Measurements from ENCODE around the gene ABLIM1. TPM values are rescaled to one million over a fixed set of nuclear protein-coding genes. Genes with fewer than 3 reads are reported as not detected.
A peak's percentile ranks its signal among the peaks of the same experiment; 100 is the strongest.

Gene ABLIM1
- total and polyA plus RNA-seq, 2 donors (not counting 1 experiment from before 2014, with no cell fraction given): 5.3 to 13.6 TPM

- Histone ChIP-seq H3K9ac (ENCODE audit: insufficient read depth, low read length) (no peak overlapping the region), H3K4me3 (replicated peaks in 1 of 4; ENCODE audit: control extremely low read depth in 1 of 4, insufficient read depth in 1 of 4, low read depth in 3 of 4, low read length in 4 of 4) (no peak overlapping the region), H4K20me1 (ENCODE audit: control insufficient read depth, extremely low read depth, insufficient read depth, low read length) (no peaks in the 10 kb centered on the region), H3K27ac (ENCODE audit: insufficient read depth, low read length) (no peak overlapping the region), H3K9me3 (ENCODE audit: control insufficient read depth, insufficient read depth, low read depth, low read length) (no peaks in the 10 kb centered on the region), H3K4me2 (ENCODE audit: extremely low read depth, insufficient read depth, low read length) (no peak overlapping the region), H3K79me2 (ENCODE audit: control insufficient read depth, insufficient read depth, low read length) (no peaks in the 10 kb centered on the region), H3K4me1 (ENCODE audit: control insufficient read depth, extremely low read depth, insufficient read depth, low read length) (peaks cover 2% of the 10 kb centered on the region), H3K27me3 (ENCODE audit: control insufficient read depth, insufficient read depth, low read length) (no peaks in the 10 kb centered on the region), H2AFZ (ENCODE audit: low read length) (no peak overlapping the region), H3K36me3 (ENCODE audit: control insufficient read depth, insufficient read depth, low read length) (no peaks in the 10 kb centered on the region)
- TF ChIP-seq CTCF (conservative IDR thresholded peaks at IDR 0.05 in 1 of 2, IDR thresholded peaks at IDR 0.05 in 1 of 2; ENCODE audit: low read depth in 1 of 2, low read length in 2 of 2) (no peak), EZH2 (IDR thresholded peaks at IDR 0.05; ENCODE audit: low read length, missing control alignments) (no peak)
- no peak for DNase-seq (ENCODE audit: low read depth in 2 of 2)
These were observed 81.4 kb downstream of the ABLIM1 start for GRCh38 chr10:114576716-114577115.

GRCh38 chr10:114576132-114576487, 82.0 kb downstream of the ABLIM1 start:
- H3K9ac ChIP-seq (ENCODE audit: insufficient read depth, low read length): no peak overlapping the region
- H3K4me1 ChIP-seq (ENCODE audit: control insufficient read depth, extremely low read depth, insufficient read depth, low read length): peaks cover 2% of the 10 kb centered on the region
- no peak overlapping the region for H3K27ac ChIP-seq (ENCODE audit: insufficient read depth, low read length)
- TF ChIP-seq CTCF (conservative IDR thresholded peaks at IDR 0.05 in 1 of 2, IDR thresholded peaks at IDR 0.05 in 1 of 2; ENCODE audit: low read depth in 1 of 2, low read length in 2 of 2): no peak
- no peak for TF ChIP-seq EZH2 (IDR thresholded peaks at IDR 0.05; ENCODE audit: low read length, missing control alignments)
- no peak overlapping the region for H3K4me3 ChIP-seq (replicated peaks in 1 of 4; ENCODE audit: control extremely low read depth in 1 of 4, insufficient read depth in 1 of 4, low read depth in 3 of 4, low read length in 4 of 4)
- no peak overlapping the region for H3K4me2 ChIP-seq (ENCODE audit: extremely low read depth, insufficient read depth, low read length)
- H3K79me2 ChIP-seq (ENCODE audit: control insufficient read depth, insufficient read depth, low read length): no peaks in the 10 kb centered on the region
- H3K9me3 ChIP-seq (ENCODE audit: control insufficient read depth, insufficient read depth, low read depth, low read length): no peaks in the 10 kb centered on the region
- no peaks in the 10 kb centered on the region for H4K20me1 ChIP-seq (ENCODE audit: control insufficient read depth, extremely low read depth, insufficient read depth, low read length)
- no peak overlapping the region for H2AFZ ChIP-seq (ENCODE audit: low read length)
- H3K27me3 ChIP-seq (ENCODE audit: control insufficient read depth, insufficient read depth, low read length): no peaks in the 10 kb centered on the region
- no peaks in the 10 kb centered on the region for H3K36me3 ChIP-seq (ENCODE audit: control insufficient read depth, insufficient read depth, low read length)
- no peak for DNase-seq (ENCODE audit: low read depth in 2 of 2)

- peak in 1 of 2 donors; percentile 49 for DNase-seq (ENCODE audit: low read depth in 2 of 2)
- no peak overlapping the region for H2AFZ ChIP-seq (ENCODE audit: low read length)
- H3K9me3 ChIP-seq (ENCODE audit: control insufficient read depth, insufficient read depth, low read depth, low read length): no peaks in the 10 kb centered on the region
These were observed 82.5 kb downstream of the ABLIM1 start for GRCh38 chr10:114575417-114576131.

More at GRCh38 chr10:114575417-114576131, 82.5 kb downstream of the ABLIM1 start:
- H3K4me2 ChIP-seq (ENCODE audit: extremely low read depth, insufficient read depth, low read length): no peak overlapping the region
- TF ChIP-seq EZH2 (IDR thresholded peaks at IDR 0.05; ENCODE audit: low read length, missing control alignments) (no peak), CTCF (conservative IDR thresholded peaks at IDR 0.05 in 1 of 2, IDR thresholded peaks at IDR 0.05 in 1 of 2; ENCODE audit: low read depth in 1 of 2, low read length in 2 of 2) (no peak)
- no peaks in the 10 kb centered on the region for H3K79me2 ChIP-seq (ENCODE audit: control insufficient read depth, insufficient read depth, low read length)
- peaks cover 2% of the 10 kb centered on the region for H3K4me1 ChIP-seq (ENCODE audit: control insufficient read depth, extremely low read depth, insufficient read depth, low read length)
- no peaks in the 10 kb centered on the region for H3K27me3 ChIP-seq (ENCODE audit: control insufficient read depth, insufficient read depth, low read length)
- H3K4me3 ChIP-seq (replicated peaks in 1 of 4; ENCODE audit: control extremely low read depth in 1 of 4, insufficient read depth in 1 of 4, low read depth in 3 of 4, low read length in 4 of 4): no peak overlapping the region
- H3K27ac ChIP-seq (ENCODE audit: insufficient read depth, low read length): no peak overlapping the region
- no peak overlapping the region for H3K9ac ChIP-seq (ENCODE audit: insufficient read depth, low read length)
- no peaks in the 10 kb centered on the region for H3K36me3 ChIP-seq (ENCODE audit: control insufficient read depth, insufficient read depth, low read length)
- no peaks in the 10 kb centered on the region for H4K20me1 ChIP-seq (ENCODE audit: control insufficient read depth, extremely low read depth, insufficient read depth, low read length)

Measured in fibroblast of lung (primary cell).